Lower leg skin (tissue), 4 donors: ENCODE measurements around the gene LYZL2. TPM values are rescaled to one million over a fixed set of nuclear protein-coding genes. Genes with fewer than 3 reads are reported as not detected.

ENCODE experiments used
- DNase-seq, 2 donors: peaks; one replicate each; pipeline ENCODE4 v3.0.0-alpha.2; 2019; ENCODE audit warnings: low spot score in 2 of 2
- H3K4me3 ChIP-seq: fragments of 200-600 bp; sonication (generic); 2 replicates; pipeline ENCODE4 v1.5.1; 2017; ENCODE audit warnings: mild to moderate bottlenecking, low read depth; ENCODE audit not compliant: poor library complexity, severe bottlenecking
- CTCF ChIP-seq, 3 donors: fragments of 450-650 bp; IDR thresholded peaks; one replicate each; pipeline ENCODE4 v1.5.1; 2016; ENCODE audit warnings: antibody characterized with exemption in 3 of 3, mild to moderate bottlenecking in 3 of 3, moderate library complexity in 2 of 3
- POLR2A ChIP-seq, 2 donors: fragments of 450-650 bp; IDR thresholded peaks; one replicate each; pipeline ENCODE4 v1.6.1; 2016 to 2017; ENCODE audit warnings: antibody characterized with exemption in 2 of 2, mild to moderate bottlenecking in 1 of 2, moderate library complexity in 1 of 2
- WGBS, 2 donors: methylation state at CpG; one replicate each; pipeline ENCODE4 v1.1.5; 2018; 5-methylcytosine and 5-hydroxymethylcytosine counted together
- intact Hi-C: fragments of 100-400 bp; cut with DNase I; formaldehyde crosslinking; loops from one replicate; pipeline ENCODE4 v1.15.0; 2023; ENCODE audit warnings: low total_unique reads
- total RNA-seq, 4 donors: library from RNA; depleted of rRNA; stranded (reverse); fragments of >200 nt; gene quantifications; one replicate each; pipeline ENCODE4 v1.1.0, GENCODE V29; 2016

The LYZL2 gene
- total RNA-seq, 4 donors from 2014 or later = not detected

GRCh38 chr10:30581779-30582380 lies 47.7 kb downstream of the LYZL2 start:
- TF ChIP-seq CTCF (IDR thresholded peaks at IDR 0.05) (no peak), POLR2A (IDR thresholded peaks at IDR 0.05) (no peak)
- no peak overlapping the region for H3K4me3 ChIP-seq
- no peak for DNase-seq
- intact Hi-C loops = no loop called here
- WGBS, 2 donors = 39 to 48% methylated on average over 3 of the region's 3 CpGs

- WGBS, 2 donors = 84% methylated on average over 5 of the region's 5 CpGs
- intact Hi-C loops = no loop called here
- TF ChIP-seq CTCF (IDR thresholded peaks at IDR 0.05) (no peak), POLR2A (IDR thresholded peaks at IDR 0.05) (no peak)
- no peak for DNase-seq
- H3K4me3 ChIP-seq = no peak overlapping the region
Observed at GRCh38 chr10:30580676-30581075, 48.9 kb downstream of the LYZL2 start.

GRCh38 chr10:30580241-30580640 lies 49.3 kb downstream of the LYZL2 start:
- intact Hi-C loops = no loop called here
- whole genome bisulfite sequencing, 2 donors = 93 to 94% methylated on average over 7 of the region's 7 CpGs
- no peak for DNase-seq
- H3K4me3 ChIP-seq = no peak overlapping the region
- no peak for TF ChIP-seq POLR2A (IDR thresholded peaks at IDR 0.05)
- TF ChIP-seq CTCF (IDR thresholded peaks at IDR 0.05) = no peak

- H3K4me3 ChIP-seq = no peak overlapping the region
- 76 to 88% methylated on average over 3 of the region's 3 CpGs for WGBS, 2 donors
- intact Hi-C loops = no loop called here
- TF ChIP-seq CTCF (IDR thresholded peaks at IDR 0.05) = no peak
- no peak for DNase-seq
Observed at GRCh38 chr10:30579574-30579973, 50.0 kb downstream of the LYZL2 start.

GRCh38 chr10:30577048-30577447 lies 52.5 kb downstream of the LYZL2 start:
- TF ChIP-seq CTCF (IDR thresholded peaks at IDR 0.05) (no peak), POLR2A (IDR thresholded peaks at IDR 0.05) (no peak)
- H3K4me3 ChIP-seq = no peak overlapping the region
- intact Hi-C loops = no loop called here
- DNase-seq = no peak

GRCh38 chr10:30576641-30577040 lies 52.9 kb downstream of the LYZL2 start:
- H3K4me3 ChIP-seq = no peak overlapping the region
- TF ChIP-seq POLR2A (IDR thresholded peaks at IDR 0.05) (no peak), CTCF (IDR thresholded peaks at IDR 0.05) (no peak)
- no peak for DNase-seq
- 77% methylated on average over 6 of the region's 6 CpGs for WGBS, 2 donors
- intact Hi-C loops = no loop called here
